Peyer's patch (tissue), 4 donors: ENCODE data around the gene COL13A1. TPM values are rescaled to one million over a fixed set of nuclear protein-coding genes. Genes with fewer than 3 reads are reported as not detected.

Experiments
- DNase-seq, 3 donors: peaks; one replicate each; pipeline ENCODE4 v3.0.0-alpha.2; 2017 to 2019
- H3K27ac ChIP-seq, 4 donors: fragments of 200-600 bp; sonication (generic); one replicate each; pipeline ENCODE4 v1.5.1; 2016 to 2019
- H3K27me3 ChIP-seq, 2 donors: fragments of 200-600 bp; sonication (generic); one replicate each; pipeline ENCODE4 v1.5.1; 2019
- H3K36me3 ChIP-seq, 3 donors: fragments of 200-600 bp; sonication (generic); one replicate each; pipeline ENCODE4 v1.5.1; 2016 to 2019
- H3K4me1 ChIP-seq, 4 donors: fragments of 200-600 bp; sonication (generic); one replicate each; pipeline ENCODE4 v1.5.1; 2016 to 2019
- H3K4me3 ChIP-seq, 4 donors: fragments of 200-600 bp; sonication (generic); 1 replicate in 3 of 4; 2 replicates in 1 of 4; pipeline ENCODE4 v1.5.1; 2016 to 2019; ENCODE audit warnings: mild to moderate bottlenecking in 1 of 4
- H3K9me3 ChIP-seq, 4 donors: fragments of 200-600 bp; sonication (generic); one replicate each; pipeline ENCODE4 v1.5.1; 2016 to 2019; ENCODE audit warnings: mild to moderate bottlenecking in 1 of 4
- POLR2A ChIP-seq, 2 donors: fragments of 450-650 bp; IDR thresholded peaks; one replicate each; pipeline ENCODE4 v1.5.1; 2017; ENCODE audit warnings: antibody characterized with exemption in 2 of 2, mild to moderate bottlenecking in 2 of 2, moderate library complexity in 2 of 2
- total RNA-seq, 4 donors: library from RNA; depleted of rRNA; stranded (reverse); fragments of >200 nt; gene quantifications; one replicate each; pipeline ENCODE4 v1.1.0, GENCODE V29; 2016
- TF ChIP-seq, protein P1 (sequence below), 6 experiments: fragments of 450-650 bp in 4 of 6; fragments of 200-600 bp in 2 of 6; sonication (generic) in 1 of 6; IDR thresholded peaks; one replicate each; pipeline ENCODE4 v1.5.1; 2017 to 2019; ENCODE audit warnings: antibody characterized with exemption in 6 of 6, mild to moderate bottlenecking in 3 of 6, moderate library complexity in 1 of 6

Gene COL13A1
- total RNA-seq, 4 donors from 2014 or later = 0.94 to 6.6 (median 3.9) TPM; not detected in 1

DNA sequence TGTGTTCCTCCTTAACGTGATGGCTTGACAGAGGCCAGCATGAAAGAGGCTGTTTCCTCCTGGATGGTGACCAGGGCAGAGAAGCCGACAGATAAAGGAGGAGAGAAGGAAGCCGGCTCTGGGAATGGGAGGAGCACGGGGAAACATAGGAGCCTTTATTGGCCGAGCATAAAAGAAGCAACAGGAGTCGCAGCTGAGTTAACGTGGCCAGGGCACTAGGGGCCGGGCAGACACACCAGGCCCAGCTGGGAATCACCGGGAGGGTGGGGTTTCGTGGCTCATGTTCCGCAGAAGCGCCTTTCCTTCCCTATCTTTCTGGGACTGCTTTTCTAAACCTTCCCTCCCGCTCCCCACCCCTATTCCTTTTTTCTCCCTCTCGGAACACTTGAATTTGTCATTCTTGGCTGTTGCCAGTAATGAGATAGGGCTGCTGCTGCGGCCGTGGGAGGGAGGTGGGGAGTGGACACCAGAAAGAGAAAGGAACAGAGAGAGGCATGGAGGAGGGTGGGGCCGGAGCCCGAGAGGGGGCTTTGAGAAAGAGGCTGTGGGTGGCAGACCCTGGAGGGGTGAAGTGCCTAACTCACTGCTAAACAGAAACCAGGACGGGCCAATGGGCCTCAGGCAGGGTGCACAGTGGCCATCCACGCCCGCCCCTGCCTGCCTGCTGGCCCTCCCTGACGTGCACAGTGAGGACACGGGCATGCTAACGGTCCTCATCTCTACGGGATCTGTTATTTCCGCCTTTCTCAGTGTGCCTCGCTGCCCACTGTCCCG, 65.2 kb downstream of the COL13A1 start:
- Histone ChIP-seq H3K4me1 (peaks cover 0 to 38% (median 2%) of the 10 kb centered on the region in 4 donors), H3K27ac (peak overlapping the region in 2 of 4 donors; percentile 34 to 49), H3K36me3 (no peaks in the 10 kb centered on the region), H3K4me3 (peak overlapping the region in 1 of 4 donors; percentile 13), H3K9me3 (no peaks in the 10 kb centered on the region), H3K27me3 (no peaks in the 10 kb centered on the region)
- no peak for TF ChIP-seq POLR2A (IDR thresholded peaks at IDR 0.05)
- TF ChIP-seq, protein P1, sequence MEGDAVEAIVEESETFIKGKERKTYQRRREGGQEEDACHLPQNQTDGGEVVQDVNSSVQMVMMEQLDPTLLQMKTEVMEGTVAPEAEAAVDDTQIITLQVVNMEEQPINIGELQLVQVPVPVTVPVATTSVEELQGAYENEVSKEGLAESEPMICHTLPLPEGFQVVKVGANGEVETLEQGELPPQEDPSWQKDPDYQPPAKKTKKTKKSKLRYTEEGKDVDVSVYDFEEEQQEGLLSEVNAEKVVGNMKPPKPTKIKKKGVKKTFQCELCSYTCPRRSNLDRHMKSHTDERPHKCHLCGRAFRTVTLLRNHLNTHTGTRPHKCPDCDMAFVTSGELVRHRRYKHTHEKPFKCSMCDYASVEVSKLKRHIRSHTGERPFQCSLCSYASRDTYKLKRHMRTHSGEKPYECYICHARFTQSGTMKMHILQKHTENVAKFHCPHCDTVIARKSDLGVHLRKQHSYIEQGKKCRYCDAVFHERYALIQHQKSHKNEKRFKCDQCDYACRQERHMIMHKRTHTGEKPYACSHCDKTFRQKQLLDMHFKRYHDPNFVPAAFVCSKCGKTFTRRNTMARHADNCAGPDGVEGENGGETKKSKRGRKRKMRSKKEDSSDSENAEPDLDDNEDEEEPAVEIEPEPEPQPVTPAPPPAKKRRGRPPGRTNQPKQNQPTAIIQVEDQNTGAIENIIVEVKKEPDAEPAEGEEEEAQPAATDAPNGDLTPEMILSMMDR (IDR thresholded peaks at IDR 0.05) = peak in 1 of 6 experiments; percentile 10
- peak in 2 of 3 donors; percentile 66 to 75 for DNase-seq

DNA sequence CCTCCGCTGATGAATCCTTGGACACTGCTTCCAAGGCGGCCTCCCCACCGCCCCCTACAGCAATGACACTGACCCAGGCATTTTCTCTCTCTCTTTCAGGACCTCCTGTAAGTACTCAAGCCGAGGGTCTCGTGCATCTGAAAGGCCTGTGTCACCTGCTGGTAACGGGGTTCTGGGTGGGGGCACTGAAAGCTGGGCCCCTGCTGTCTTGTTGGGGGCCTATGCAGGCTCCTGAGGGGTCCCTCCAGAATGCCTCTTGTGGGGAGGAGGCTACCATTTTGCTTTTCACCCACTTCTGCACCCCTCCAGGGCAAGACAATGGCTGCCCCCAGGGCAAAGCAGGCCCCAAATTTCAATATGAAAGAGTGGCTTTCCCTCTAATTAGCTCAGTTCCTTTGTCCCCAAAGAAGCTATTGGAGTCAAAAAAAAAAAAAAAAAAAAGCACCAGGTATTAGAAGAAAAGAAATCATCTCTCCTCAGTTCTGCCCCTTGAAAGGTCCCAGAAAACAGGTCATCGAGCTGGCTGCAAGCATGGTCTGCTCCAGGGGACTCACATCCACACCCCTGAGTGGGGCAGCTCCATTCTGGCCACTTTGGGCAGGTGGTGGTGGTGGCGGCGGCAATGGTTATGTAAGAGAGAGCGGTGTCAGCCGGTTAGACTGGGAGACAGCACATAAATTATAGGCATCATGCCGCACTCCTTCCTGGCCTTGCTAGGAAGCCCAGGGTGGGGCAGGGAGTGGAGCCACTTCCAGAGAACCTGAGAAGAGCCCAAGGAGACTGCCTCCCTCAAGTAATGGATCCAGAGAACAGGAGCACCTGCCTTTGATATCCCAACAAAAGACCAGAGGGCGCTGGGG, 66.2 kb downstream of the COL13A1 start:
- peaks cover 0 to 36% (median 2%) of the 10 kb centered on the region in 4 donors for H3K4me1 ChIP-seq
- no peak for TF ChIP-seq POLR2A (IDR thresholded peaks at IDR 0.05)

DNA sequence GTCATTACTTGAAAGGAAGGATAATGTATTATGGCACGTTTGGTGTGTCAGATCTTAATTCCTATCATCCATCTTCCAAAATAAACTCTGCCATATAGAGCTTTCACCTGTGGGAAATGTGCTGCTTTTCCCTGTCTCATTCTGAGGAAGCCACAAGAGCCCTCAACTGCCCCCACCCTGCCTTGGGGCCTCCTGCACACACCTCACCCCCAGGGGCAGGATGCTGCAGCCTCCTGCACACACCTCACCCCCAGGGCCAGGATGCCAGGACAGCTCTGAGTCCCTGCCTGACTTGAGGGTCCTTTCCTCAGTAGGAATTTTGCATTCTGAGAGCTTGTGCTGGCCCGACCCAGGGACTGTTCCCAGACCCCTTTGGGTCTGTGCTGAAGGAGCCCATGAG, 67.1 kb downstream of the COL13A1 start:
- H3K4me1 ChIP-seq = peaks cover 0 to 36% (median 2%) of the 10 kb centered on the region in 4 donors
- H3K9me3 ChIP-seq = no peaks in the 10 kb centered on the region
- H3K27me3 ChIP-seq = no peaks in the 10 kb centered on the region
- no peak overlapping the region for H3K4me3 ChIP-seq
- TF ChIP-seq, protein P1 (IDR thresholded peaks at IDR 0.05) = no peak
- TF ChIP-seq POLR2A (IDR thresholded peaks at IDR 0.05) = no peak
- H3K27ac ChIP-seq = peak overlapping the region in 2 of 4 donors; percentile 36 to 48
- DNase-seq = no peak
- H3K36me3 ChIP-seq = no peaks in the 10 kb centered on the region

More for the DNA sequence above, 66.2 kb downstream of the COL13A1 start:
- H3K4me3 ChIP-seq = no peak overlapping the region
- H3K27me3 ChIP-seq = no peaks in the 10 kb centered on the region
- no peak overlapping the region for H3K27ac ChIP-seq
- no peaks in the 10 kb centered on the region for H3K9me3 ChIP-seq
- no peaks in the 10 kb centered on the region for H3K36me3 ChIP-seq
- peak in 1 of 3 donors; percentile 54 for DNase-seq

DNA sequence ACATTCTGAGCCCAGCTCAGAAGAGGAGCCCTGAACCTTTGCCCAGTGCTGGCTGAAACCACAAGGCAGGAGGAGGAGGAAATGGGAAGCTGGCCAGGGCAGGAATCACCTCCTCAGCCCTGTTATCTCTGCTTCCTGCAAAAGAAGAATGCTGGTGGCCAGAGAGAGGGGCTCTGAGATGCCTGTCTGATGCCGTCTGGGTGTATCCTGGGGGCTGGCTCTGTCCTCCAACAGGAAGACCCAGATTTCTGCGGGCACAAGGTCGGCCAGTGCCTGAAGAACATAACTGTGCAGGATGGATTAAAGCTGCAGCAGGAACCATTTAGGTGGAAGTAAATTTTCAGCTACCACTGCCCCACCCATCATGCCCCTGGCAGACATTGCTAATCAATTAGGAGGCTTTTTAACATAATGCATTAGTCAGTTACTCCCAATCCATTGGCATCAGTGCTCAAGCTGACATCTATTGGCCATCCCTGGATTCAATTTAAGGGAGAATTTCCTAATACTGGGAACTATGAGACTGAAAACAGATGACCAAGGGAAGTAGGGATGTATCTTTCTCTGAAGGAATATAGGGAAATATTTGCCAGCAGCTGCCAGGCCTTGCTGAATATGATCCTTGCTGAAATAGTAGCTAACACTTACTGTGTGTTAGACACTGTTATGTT, 67.7 kb downstream of the COL13A1 start:
- peak in 2 of 3 donors; percentile 72 to 76 for DNase-seq
- H3K4me3 ChIP-seq = no peak overlapping the region
- no peaks in the 10 kb centered on the region for H3K9me3 ChIP-seq
- H3K4me1 ChIP-seq = peaks cover 0 to 36% (median 2%) of the 10 kb centered on the region in 4 donors
- TF ChIP-seq, protein P1 (IDR thresholded peaks at IDR 0.05) = no peak
- TF ChIP-seq POLR2A (IDR thresholded peaks at IDR 0.05) = no peak
- no peaks in the 10 kb centered on the region for H3K27me3 ChIP-seq
- no peaks in the 10 kb centered on the region for H3K36me3 ChIP-seq
- H3K27ac ChIP-seq = peak overlapping the region in 2 of 4 donors; percentile 36 to 48

DNA sequence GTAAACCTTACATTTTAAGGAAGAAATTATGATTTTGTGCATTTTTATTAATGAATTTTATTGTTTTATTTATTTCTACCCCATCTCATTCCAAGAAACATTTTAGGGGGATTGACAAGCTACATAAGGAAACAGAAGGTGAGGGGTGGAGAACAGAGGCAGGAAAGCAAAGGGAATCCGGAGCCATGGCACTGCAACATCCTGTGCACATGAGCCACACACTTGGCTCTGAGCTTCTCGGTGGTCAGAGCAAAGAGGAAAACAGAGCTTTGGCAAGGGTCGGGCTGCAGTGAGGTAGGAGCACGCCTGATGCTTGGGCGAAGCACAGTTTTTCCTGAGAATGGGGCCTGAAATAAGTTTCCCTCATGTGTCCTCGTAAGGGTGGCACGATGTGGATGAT, 68.9 kb downstream of the COL13A1 start:
- Histone ChIP-seq H3K4me3 (no peak overlapping the region), H3K9me3 (no peaks in the 10 kb centered on the region), H3K36me3 (no peaks in the 10 kb centered on the region), H3K4me1 (peaks cover 0 to 36% (median 2%) of the 10 kb centered on the region in 4 donors), H3K27me3 (no peaks in the 10 kb centered on the region), H3K27ac (no peak overlapping the region)
- DNase-seq = no peak
- TF ChIP-seq, protein P1 (IDR thresholded peaks at IDR 0.05) = no peak
- TF ChIP-seq POLR2A (IDR thresholded peaks at IDR 0.05) = no peak
